ENCODE data around the gene TMEM117. TPM values are rescaled to one million over a fixed set of nuclear protein-coding genes. Genes with fewer than 3 reads are reported as not detected.

Gene TMEM117
- total and polyA plus RNA-seq, 7 donors = 2.3 to 21.4 (median 17.5) TPM

DNA sequence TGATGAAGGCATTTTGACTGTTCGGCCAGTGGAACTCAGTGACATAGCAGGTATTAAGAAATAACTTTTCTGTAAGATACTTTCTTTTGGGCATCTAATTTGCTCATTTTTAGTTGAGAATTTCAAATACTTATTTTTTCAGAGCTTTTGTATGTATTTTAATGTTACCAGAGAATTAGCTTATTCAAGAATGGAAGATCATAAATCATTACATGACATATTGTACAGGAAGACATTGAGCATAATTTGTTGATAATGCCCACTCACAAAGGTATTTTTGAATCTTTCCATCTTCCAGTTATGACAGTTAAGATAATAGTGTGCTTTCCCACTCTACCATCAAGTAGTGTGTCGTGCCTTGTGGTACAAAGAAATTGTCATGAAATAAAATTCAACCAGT is 36.5 kb downstream of the TMEM117 start:
- no peak for DNase-seq
- Histone ChIP-seq H3K4me3 (no peak overlapping the region), H3K9me3 (no peaks in the 10 kb centered on the region), H3K36me3 (no peaks in the 10 kb centered on the region), H3K4me1 (no peaks in the 10 kb centered on the region), H3K27ac (no peak overlapping the region), H3K27me3 (no peaks in the 10 kb centered on the region)
- WGBS, 2 donors = 95% methylated on average over 2 of the region's 2 CpGs
- intact Hi-C loops (cut with DNase I) = no loop called here
- TF ChIP-seq POLR2A (IDR thresholded peaks at IDR 0.05) (no peak), EP300 (IDR thresholded peaks at IDR 0.05) (no peak), POLR2AphosphoS5 (IDR thresholded peaks at IDR 0.05) (no peak), CTCF (IDR thresholded peaks at IDR 0.05) (no peak)

DNA sequence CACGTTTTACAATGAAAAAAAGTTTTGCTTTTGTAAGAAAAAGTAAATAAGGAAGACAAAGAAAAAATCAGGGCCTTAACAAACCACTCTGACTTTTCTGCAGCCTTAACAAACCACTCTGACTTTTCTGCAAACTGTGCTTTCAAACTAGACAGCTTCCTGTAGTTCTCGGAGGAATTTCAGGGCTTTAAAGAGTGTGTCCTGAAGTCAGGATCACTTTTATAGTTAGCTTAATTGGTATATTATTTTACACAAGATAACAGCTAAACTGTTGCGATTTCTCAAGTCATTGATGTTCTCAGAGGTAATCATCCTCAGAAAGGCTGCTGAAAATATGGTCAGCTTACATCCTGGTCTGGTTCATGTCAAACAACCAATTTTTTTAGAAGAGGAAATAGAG is 42.2 kb downstream of the TMEM117 start:
- peaks cover 0 to 19% (median 4%) of the 10 kb centered on the region in 4 donors for H3K4me1 ChIP-seq
- TF ChIP-seq POLR2A (IDR thresholded peaks at IDR 0.05) (no peak), CTCF (IDR thresholded peaks at IDR 0.05) (no peak), EP300 (IDR thresholded peaks at IDR 0.05) (no peak), POLR2AphosphoS5 (IDR thresholded peaks at IDR 0.05) (no peak)
- intact Hi-C loops (cut with DNase I) = no loop called here
- H3K36me3 ChIP-seq = no peaks in the 10 kb centered on the region
- no peak for DNase-seq
- WGBS, 2 donors = 16 to 58% methylated on average over 3 of the region's 3 CpGs
- no peak overlapping the region for H3K27ac ChIP-seq
- H3K9me3 ChIP-seq = no peaks in the 10 kb centered on the region
- no peaks in the 10 kb centered on the region for H3K27me3 ChIP-seq
- no peak overlapping the region for H3K4me3 ChIP-seq

- H3K27ac ChIP-seq = no peak overlapping the region
- H3K4me1 ChIP-seq = peaks cover 0 to 33% (median 12%) of the 10 kb centered on the region in 4 donors
- TF ChIP-seq POLR2A (IDR thresholded peaks at IDR 0.05) = no peak
- peak in 1 of 4 donors; percentile 14 for TF ChIP-seq POLR2AphosphoS5 (IDR thresholded peaks at IDR 0.05)
- H3K4me3 ChIP-seq = no peak overlapping the region
- H3K27me3 ChIP-seq = no peaks in the 10 kb centered on the region
- DNase-seq = no peak
- 82 to 87% methylated on average over 1 of the region's 1 CpG for WGBS, 2 donors
- H3K9me3 ChIP-seq = no peaks in the 10 kb centered on the region
- no peaks in the 10 kb centered on the region for H3K36me3 ChIP-seq
- intact Hi-C loops (cut with DNase I) = loop anchor here (5.0 to 10.0 kb wide), 2 partner anchors 43 to 436 kb away; partner anchors contain the start of gene TMEM117
Measured at GRCh38 chr12:43880547-43880946, 44.7 kb downstream of the TMEM117 start.

DNA sequence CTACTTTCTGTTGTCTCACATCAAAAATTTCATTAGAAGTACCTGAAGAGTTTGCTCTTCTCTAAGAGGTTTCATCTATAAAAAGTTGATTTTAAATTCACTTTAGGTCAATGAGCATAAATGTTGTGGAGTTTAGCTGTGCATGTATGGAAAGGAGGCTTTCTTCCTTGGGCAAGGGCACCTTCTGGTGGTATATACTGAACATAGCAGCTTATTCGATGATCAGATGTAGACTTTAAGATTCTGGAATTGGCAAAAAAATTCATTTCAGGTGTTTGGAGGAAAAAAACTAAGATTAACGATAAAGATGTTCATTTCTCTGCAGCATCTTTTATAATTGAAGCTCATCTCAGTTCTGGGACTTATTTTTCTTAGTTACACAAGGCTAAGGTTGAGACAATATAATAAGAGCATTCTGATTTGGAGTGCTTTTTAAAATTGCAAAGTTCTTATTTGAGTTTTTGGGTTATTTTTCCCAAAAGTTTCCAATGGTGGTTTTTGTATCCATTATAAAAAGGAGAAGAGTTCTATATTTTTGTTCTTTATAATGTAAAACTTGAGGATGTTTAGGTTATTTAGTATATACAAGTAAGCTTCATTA is 46.8 kb downstream of the TMEM117 start:
- Histone ChIP-seq H3K4me3 (no peak overlapping the region), H3K9me3 (no peaks in the 10 kb centered on the region), H3K27ac (no peak overlapping the region), H3K27me3 (no peaks in the 10 kb centered on the region), H3K4me1 (peaks cover 0 to 37% (median 12%) of the 10 kb centered on the region in 4 donors), H3K36me3 (no peaks in the 10 kb centered on the region)
- no peak for TF ChIP-seq POLR2AphosphoS5 (IDR thresholded peaks at IDR 0.05)
- peak; percentile 37 to 73 (median 66) for TF ChIP-seq CTCF (IDR thresholded peaks at IDR 0.05)
- TF ChIP-seq POLR2A (IDR thresholded peaks at IDR 0.05) = no peak
- TF ChIP-seq EP300 (IDR thresholded peaks at IDR 0.05) = no peak
- WGBS, 2 donors = 5 to 14% methylated on average over 2 of the region's 2 CpGs
- intact Hi-C loops (cut with DNase I) = loop anchor here (1.0 to 10.0 kb wide), 4 partner anchors 45 to 438 kb away; partner anchors contain the start of genes IRAK4, PUS7L, TMEM117 and TWF1
- DNase-seq = no peak

DNA sequence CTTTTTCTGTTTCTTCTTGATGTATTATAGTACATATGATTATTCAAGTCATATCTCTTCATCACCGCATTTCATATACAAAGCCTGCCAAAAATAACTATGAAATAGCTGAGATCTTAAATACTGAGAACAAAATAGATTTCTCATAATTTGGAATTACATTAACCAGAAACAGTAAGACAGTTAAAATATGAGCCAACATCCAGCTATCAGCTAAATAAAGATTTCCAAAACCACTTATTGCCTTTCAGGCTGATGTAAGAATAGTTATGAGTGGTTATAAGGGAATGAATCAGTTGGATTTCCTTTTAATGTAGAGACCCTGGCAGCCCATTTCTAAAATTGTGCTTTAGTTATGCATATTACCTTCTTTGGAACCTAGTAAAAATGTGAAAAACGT is 47.4 kb downstream of the TMEM117 start:
- DNase-seq = no peak
- no peaks in the 10 kb centered on the region for H3K9me3 ChIP-seq
- H3K4me3 ChIP-seq = no peak overlapping the region
- H3K27me3 ChIP-seq = no peaks in the 10 kb centered on the region
- intact Hi-C loops (cut with DNase I) = loop anchor here (2.0 to 10.0 kb wide), 3 partner anchors 46 to 439 kb away; partner anchors contain the start of genes IRAK4, PUS7L and TMEM117
- peaks cover 0 to 37% (median 12%) of the 10 kb centered on the region in 4 donors for H3K4me1 ChIP-seq
- no peaks in the 10 kb centered on the region for H3K36me3 ChIP-seq
- 80 to 82% methylated on average over 2 of the region's 2 CpGs for WGBS, 2 donors
- no peak overlapping the region for H3K27ac ChIP-seq
- no peak for TF ChIP-seq EP300 (IDR thresholded peaks at IDR 0.05)
- TF ChIP-seq CTCF (IDR thresholded peaks at IDR 0.05) = no peak
- no peak for TF ChIP-seq POLR2AphosphoS5 (IDR thresholded peaks at IDR 0.05)

Measured in sigmoid colon (tissue), 7 donors.